ENCODE measurements around the gene ASB11. TPM values are rescaled to one million over a fixed set of nuclear protein-coding genes. Genes with fewer than 3 reads are reported as not detected.

The ASB11 gene
- polyA plus RNA-seq, 3 donors, result not detected

GRCh38 chrX:15292861-15293260, 22.6 kb downstream of the ASB11 start:
- no peak overlapping the region for H3K9ac ChIP-seq (ENCODE audit: insufficient read depth, low read length, poor library complexity, severe bottlenecking)
- no peak for TF ChIP-seq CTCF (IDR thresholded peaks at IDR 0.05)
- Mint-ChIP-seq H3K9me3 (peaks cover 0 to 1% (median 0%) of the 10 kb centered on the region in 7 donors), H3K36me3 (no peaks in the 10 kb centered on the region), H3K4me1 (peaks cover 3% of the 10 kb centered on the region), H3K27me3 (ENCODE audit: low read depth in 3 of 3) (peaks cover 0 to 14% (median 0%) of the 10 kb centered on the region in 3 donors), H3K4me3 (no peak overlapping the region), H3K27ac (no peak overlapping the region)
- H3K4me2 ChIP-seq (replicated peaks; ENCODE audit: extremely low read depth, low read length, poor library complexity, severe bottlenecking), result no peak overlapping the region
- peaks cover 0 to 5% of the 10 kb centered on the region in 2 donors for H3K27me3 ChIP-seq (ENCODE audit: control insufficient read depth in 2 of 2, insufficient read depth in 2 of 2, low read length in 2 of 2)
- no peaks in the 10 kb centered on the region for H3K79me2 ChIP-seq (ENCODE audit: insufficient read depth, low read length)
- no peak overlapping the region for H3K4me3 ChIP-seq (replicated peaks in 1 of 3; ENCODE audit: low read depth in 2 of 3, low read length in 3 of 3)
- intact Hi-C loops (cut with micrococcal nuclease), result no loop called here
- peaks cover 2 to 3% of the 10 kb centered on the region in 2 donors for H3K4me1 ChIP-seq (ENCODE audit: control insufficient read depth in 1 of 2, insufficient read depth in 2 of 2, low read length in 2 of 2)
- H3K27ac ChIP-seq (ENCODE audit: low read depth in 1 of 2, low read length in 2 of 2), result no peak overlapping the region
- no peak overlapping the region for H2AFZ ChIP-seq (ENCODE audit: insufficient read depth, low read depth, low read length, poor library complexity, severe bottlenecking)
- no peaks in the 10 kb centered on the region for H4K20me1 ChIP-seq (ENCODE audit: insufficient read depth, low read length)
- WGBS (ENCODE audit: insufficient coverage), result no CpG with 5 or more reads among the region's 3 CpGs
- H3K9me3 ChIP-seq (replicated peaks in 1 of 2; ENCODE audit: control insufficient read depth in 1 of 2, insufficient read depth in 1 of 2, low read length in 2 of 2), result no peaks in the 10 kb centered on the region
- DNase-seq, result no peak
- no peaks in the 10 kb centered on the region for H3K36me3 ChIP-seq (replicated peaks in 1 of 2; ENCODE audit: control insufficient read depth in 1 of 2, insufficient read depth in 2 of 2, low read length in 2 of 2)

- Histone ChIP-seq H2AFZ (ENCODE audit: insufficient read depth, low read depth, low read length, poor library complexity, severe bottlenecking) (no peak overlapping the region), H3K4me3 (replicated peaks in 1 of 3; ENCODE audit: low read depth in 2 of 3, low read length in 3 of 3) (no peak overlapping the region), H3K79me2 (ENCODE audit: insufficient read depth, low read length) (no peaks in the 10 kb centered on the region), H3K27me3 (ENCODE audit: control insufficient read depth in 2 of 2, insufficient read depth in 2 of 2, low read length in 2 of 2) (peaks cover 0 to 3% of the 10 kb centered on the region in 2 donors), H3K27ac (ENCODE audit: low read depth in 1 of 2, low read length in 2 of 2) (no peak overlapping the region), H4K20me1 (ENCODE audit: insufficient read depth, low read length) (no peaks in the 10 kb centered on the region), H3K36me3 (replicated peaks in 1 of 2; ENCODE audit: control insufficient read depth in 1 of 2, insufficient read depth in 2 of 2, low read length in 2 of 2) (no peaks in the 10 kb centered on the region), H3K9me3 (replicated peaks in 1 of 2; ENCODE audit: control insufficient read depth in 1 of 2, insufficient read depth in 1 of 2, low read length in 2 of 2) (peaks cover 0 to 11% of the 10 kb centered on the region in 2 donors), H3K9ac (ENCODE audit: insufficient read depth, low read length, poor library complexity, severe bottlenecking) (no peak overlapping the region), H3K4me1 (ENCODE audit: control insufficient read depth in 1 of 2, insufficient read depth in 2 of 2, low read length in 2 of 2) (no peaks in the 10 kb centered on the region), H3K4me2 (replicated peaks; ENCODE audit: extremely low read depth, low read length, poor library complexity, severe bottlenecking) (no peak overlapping the region)
- no peaks in the 10 kb centered on the region for H3K36me3 Mint-ChIP-seq
- intact Hi-C loops (cut with micrococcal nuclease), result no loop called here
- peaks cover 0 to 10% (median 3%) of the 10 kb centered on the region in 7 donors for H3K9me3 Mint-ChIP-seq
- DNase-seq, result no peak
- no peak overlapping the region for H3K27ac Mint-ChIP-seq
- WGBS (ENCODE audit: insufficient coverage), result no CpG with 5 or more reads among the region's 1 CpG
- no peak for TF ChIP-seq CTCF (IDR thresholded peaks at IDR 0.05)
- H3K27me3 Mint-ChIP-seq (ENCODE audit: low read depth in 3 of 3), result peaks cover 0 to 10% (median 0%) of the 10 kb centered on the region in 3 donors
- no peak overlapping the region for H3K4me3 Mint-ChIP-seq
- H3K4me1 Mint-ChIP-seq, result no peaks in the 10 kb centered on the region
These were observed 37.8 kb downstream of the ASB11 start for GRCh38 chrX:15277604-15278003.
